Erythroblast (primary cell): ENCODE measurements around the gene KRTAP5-5.

Experiments used
- GATA1 ChIP-seq: IDR thresholded peaks from 2 replicates; pipeline ENCODE4 v1.6.1; 2011; ENCODE audit warnings: low read depth, mild to moderate bottlenecking, control low read depth, low read length, moderate library complexity
- POLR2A ChIP-seq: IDR thresholded peaks from 2 replicates; pipeline ENCODE4 v1.6.1; 2011; ENCODE audit warnings: mild to moderate bottlenecking, low read length

DNA sequence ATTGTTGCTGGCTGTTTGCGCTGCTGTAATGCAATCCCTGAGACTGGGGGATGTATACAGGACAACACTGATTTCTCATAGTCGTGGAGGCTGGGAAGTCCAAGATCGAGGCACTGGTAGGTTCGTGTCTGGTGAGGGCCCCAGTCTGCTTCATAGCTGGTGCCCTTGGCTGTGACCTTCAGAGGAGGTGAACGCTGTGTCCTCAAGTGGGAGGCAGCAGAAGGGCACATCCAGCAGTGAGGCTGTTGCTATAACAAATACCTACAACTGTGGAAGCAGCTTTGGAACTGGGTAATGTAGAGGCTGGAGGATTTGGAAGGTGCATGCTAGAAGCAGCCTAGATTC lies 21.3 kb downstream of the KRTAP5-5 start:
- no peak for TF ChIP-seq POLR2A
- no peak for TF ChIP-seq GATA1
